Measurements from ENCODE around the gene RHBDL3.

GRCh38 chr17:32361270-32361669 lies 95.6 kb downstream of the RHBDL3 start:
- TF ChIP-seq POLR2A (IDR thresholded peaks at IDR 0.05) = no peak
- TF ChIP-seq, protein P1, sequence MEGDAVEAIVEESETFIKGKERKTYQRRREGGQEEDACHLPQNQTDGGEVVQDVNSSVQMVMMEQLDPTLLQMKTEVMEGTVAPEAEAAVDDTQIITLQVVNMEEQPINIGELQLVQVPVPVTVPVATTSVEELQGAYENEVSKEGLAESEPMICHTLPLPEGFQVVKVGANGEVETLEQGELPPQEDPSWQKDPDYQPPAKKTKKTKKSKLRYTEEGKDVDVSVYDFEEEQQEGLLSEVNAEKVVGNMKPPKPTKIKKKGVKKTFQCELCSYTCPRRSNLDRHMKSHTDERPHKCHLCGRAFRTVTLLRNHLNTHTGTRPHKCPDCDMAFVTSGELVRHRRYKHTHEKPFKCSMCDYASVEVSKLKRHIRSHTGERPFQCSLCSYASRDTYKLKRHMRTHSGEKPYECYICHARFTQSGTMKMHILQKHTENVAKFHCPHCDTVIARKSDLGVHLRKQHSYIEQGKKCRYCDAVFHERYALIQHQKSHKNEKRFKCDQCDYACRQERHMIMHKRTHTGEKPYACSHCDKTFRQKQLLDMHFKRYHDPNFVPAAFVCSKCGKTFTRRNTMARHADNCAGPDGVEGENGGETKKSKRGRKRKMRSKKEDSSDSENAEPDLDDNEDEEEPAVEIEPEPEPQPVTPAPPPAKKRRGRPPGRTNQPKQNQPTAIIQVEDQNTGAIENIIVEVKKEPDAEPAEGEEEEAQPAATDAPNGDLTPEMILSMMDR (IDR thresholded peaks at IDR 0.05) = no peak
